Stimulated activated CD8-positive, alpha-beta memory T cell treated with anti-CD3 and anti-CD28 coated beads, Interleukin-12 subunit alpha, Interleukin-12 subunit beta, amount 100 ng/mL, for 4 hours (primary cell): Measurements from ENCODE around the gene HEXIM2.

ENCODE experiments used
- DNase-seq: peaks from one replicate; pipeline ENCODE4 v3.0.0-alpha.2; 2020; ENCODE audit warnings: low read depth

HEXIM2 gene

GRCh38 chr17:45144199-45145034 lies 17.3 kb upstream of the HEXIM2 start:
- DNase-seq, result no peak

GRCh38 chr17:45145035-45145389 lies 16.7 kb upstream of the HEXIM2 start:
- no peak for DNase-seq

- no peak for DNase-seq
Observed at GRCh38 chr17:45146166-45146565, 15.5 kb upstream of the HEXIM2 start.

- no peak for DNase-seq
Observed at GRCh38 chr17:45146592-45146889, 15.1 kb upstream of the HEXIM2 start.

GRCh38 chr17:45146890-45147580 lies 14.6 kb upstream of the HEXIM2 start:
- no peak for DNase-seq

- peak; percentile 60 for DNase-seq
Observed at GRCh38 chr17:45147581-45148182, 14.0 kb upstream of the HEXIM2 start.

- peak; percentile 98 for DNase-seq
Observed at GRCh38 chr17:45148183-45149036, 13.3 kb upstream of the HEXIM2 start, which contains the start of gene HEXIM1. HEXIM1 (plus strand) TSS chr17:45148475; CDS start chr17:45149191, 716 bp downstream.

GRCh38 chr17:45149037-45149668 lies 12.5 kb upstream of the HEXIM2 start:
- DNase-seq, result peak; percentile 55

GRCh38 chr17:45149669-45150664 lies 11.7 kb upstream of the HEXIM2 start:
- DNase-seq, result no peak

- DNase-seq, result no peak
Observed at GRCh38 chr17:45150911-45151809, 10.5 kb upstream of the HEXIM2 start.

- no peak for DNase-seq
Observed at GRCh38 chr17:45155029-45155428, 6.6 kb upstream of the HEXIM2 start.

GRCh38 chr17:45155483-45155882 lies 6.2 kb upstream of the HEXIM2 start:
- DNase-seq, result no peak

- DNase-seq, result no peak
Observed at GRCh38 chr17:45156242-45156641, 5.4 kb upstream of the HEXIM2 start.

- peak; percentile 55 for DNase-seq
Observed at GRCh38 chr17:45160447-45161287, 1.0 kb upstream of the HEXIM2 start.

- no peak for DNase-seq
Observed at GRCh38 chr17:45162025-45162687, 481 bp downstream of the HEXIM2 start.

- DNase-seq, result no peak
Observed at GRCh38 chr17:45164734-45165269, 3.1 kb downstream of the HEXIM2 start.

GRCh38 chr17:45168991-45169752 lies 7.5 kb downstream of the HEXIM2 start:
- no peak for DNase-seq
